Sciatic nerve (tissue), 2 donors: ENCODE measurements around the gene IFRD1. TPM values are rescaled to one million over a fixed set of nuclear protein-coding genes. Genes with fewer than 3 reads are reported as not detected.
"Not testable (repeated sequence)": the region's sequence is repeated elsewhere in the genome, so short reads cannot be mapped to it uniquely, and the experiment has no call there.

Source experiments
- ATAC-seq: fragments of 200-7000 bp; cut with Tn5 transposase; one replicate; pipeline ENCODE4 v1.9.1; 2020; ENCODE audit warnings: mild to moderate bottlenecking, moderate library complexity
- DNase-seq: peaks from one replicate; pipeline ENCODE4 v3.0.0-alpha.2; 2020; ENCODE audit warnings: low spot score
- intact Hi-C: fragments of 100-400 bp; cut with DNase I; formaldehyde crosslinking; loops from one replicate; pipeline ENCODE4 v1.14.2; 2022
- total RNA-seq: library from RNA; stranded (reverse); fragmentation: NEBNext Ultra II Directional; extraction: Animal tissue kit (Norgen Biotek cat#: 25700); gene quantifications from one replicate; pipeline ENCODE4 v1.2.1, GENCODE V29; 2021
- donor health status: DM: no; HTN: no; CAD: no.
- donor health status: DM: no; HTN: no; CAD: no.

Gene IFRD1
- total RNA-seq, 1 donor from 2014 or later = 92.8 TPM

GRCh38 chr7:112508404-112508803 is 58.1 kb downstream of the IFRD1 start:
- no peak for ATAC-seq
- no peak for DNase-seq
- intact Hi-C loops = loop anchor here (5.0 kb wide), 1 partner anchor 1194 kb away; no protein-coding TSS in a partner anchor

DNA sequence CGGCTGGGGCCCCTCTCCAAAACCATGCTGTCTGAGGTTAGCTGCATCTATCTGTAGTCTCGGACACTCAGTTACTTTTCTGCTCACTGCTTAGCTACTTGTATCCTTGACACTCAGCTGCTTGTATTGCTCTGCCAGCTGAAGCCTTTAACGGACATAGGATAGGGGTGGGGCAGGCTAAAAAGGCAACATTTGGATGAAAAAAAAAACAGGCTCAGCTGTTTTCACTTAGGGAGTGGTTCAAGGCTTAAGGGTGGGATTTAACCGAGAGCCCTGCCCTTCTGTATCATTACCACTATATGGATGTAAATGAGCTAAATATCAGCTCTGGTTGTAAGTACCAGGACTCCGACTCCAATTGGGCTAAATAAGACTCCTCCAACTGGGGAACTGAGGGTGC is 59.1 kb downstream of the IFRD1 start:
- DNase-seq (no peak), ATAC-seq (no peak)
- intact Hi-C loops = loop anchor here (5.0 kb wide), 1 partner anchor 1193 kb away; no protein-coding TSS in a partner anchor

- no peak for ATAC-seq
- no peak for DNase-seq
- intact Hi-C loops = no loop called here
These were observed 59.9 kb downstream of the IFRD1 start for GRCh38 chr7:112510001-112510742.

- no peak for ATAC-seq
- no peak for DNase-seq
- intact Hi-C loops = no loop called here
These were observed 60.5 kb downstream of the IFRD1 start for GRCh38 chr7:112510743-112511110.

DNA sequence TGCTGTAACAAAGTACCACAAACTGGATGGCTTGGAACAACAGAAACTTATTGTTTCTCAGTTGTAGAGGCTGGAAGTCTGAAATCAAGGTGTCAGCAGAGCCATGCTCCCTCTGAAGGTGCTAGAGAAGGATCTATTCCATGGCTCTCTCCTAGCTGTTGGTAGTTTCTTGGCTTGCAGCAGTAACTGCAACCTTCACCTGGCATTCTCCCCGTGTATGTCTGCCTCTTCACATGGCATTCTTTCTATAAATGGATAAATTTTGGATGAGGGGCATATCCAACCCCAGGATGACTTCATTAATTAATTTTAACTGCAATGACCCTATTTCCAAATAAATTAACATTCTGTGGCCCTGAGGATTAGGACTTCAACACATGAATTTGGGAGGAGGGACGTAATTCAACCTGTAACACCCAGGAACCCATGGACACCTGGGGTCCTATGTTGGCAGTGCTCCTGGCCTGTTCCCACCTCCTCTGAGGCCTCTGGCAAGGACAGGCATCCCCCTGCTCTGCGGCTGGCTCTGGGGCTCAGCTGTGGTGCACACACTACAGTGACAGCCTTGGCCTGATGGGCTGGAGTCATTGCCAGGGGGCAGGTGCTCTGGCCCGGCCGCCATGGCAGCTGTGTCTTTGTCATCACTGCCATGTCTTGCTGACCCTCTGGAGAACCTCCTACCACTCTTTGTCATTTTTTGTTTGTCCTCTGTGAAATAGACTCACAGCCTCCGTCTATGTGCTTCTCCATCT is 61.4 kb downstream of the IFRD1 start:
- ATAC-seq = no peak
- intact Hi-C loops = no loop called here

GRCh38 chr7:112512451-112513210 is 62.4 kb downstream of the IFRD1 start:
- ATAC-seq (no peak), DNase-seq (no peak)
- intact Hi-C loops = no loop called here

More for the DNA sequence above, 61.4 kb downstream of the IFRD1 start:
- DNase-seq = no peak

DNA sequence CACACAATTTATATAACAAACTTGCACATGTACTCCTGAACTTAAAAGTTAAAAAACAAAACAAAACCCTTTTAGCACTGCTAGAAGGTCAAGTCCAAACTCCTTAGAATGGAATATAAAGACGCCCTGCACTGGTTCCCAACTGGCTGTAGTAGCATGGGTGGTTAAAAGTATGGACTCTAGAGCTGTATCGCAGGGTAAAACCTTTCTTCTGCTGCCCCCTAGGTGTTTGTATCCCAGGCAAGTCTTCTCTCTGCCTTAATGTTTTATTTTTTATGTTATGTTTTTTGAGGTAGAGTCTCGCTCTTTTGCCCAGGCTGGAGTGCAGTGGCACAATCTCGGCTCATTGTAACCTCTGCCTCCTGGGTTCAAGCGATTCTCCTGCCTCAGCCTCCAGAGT is 65.7 kb downstream of the IFRD1 start:
- intact Hi-C loops = no loop called here
- DNase-seq = no peak
- ATAC-seq = no peak

DNA sequence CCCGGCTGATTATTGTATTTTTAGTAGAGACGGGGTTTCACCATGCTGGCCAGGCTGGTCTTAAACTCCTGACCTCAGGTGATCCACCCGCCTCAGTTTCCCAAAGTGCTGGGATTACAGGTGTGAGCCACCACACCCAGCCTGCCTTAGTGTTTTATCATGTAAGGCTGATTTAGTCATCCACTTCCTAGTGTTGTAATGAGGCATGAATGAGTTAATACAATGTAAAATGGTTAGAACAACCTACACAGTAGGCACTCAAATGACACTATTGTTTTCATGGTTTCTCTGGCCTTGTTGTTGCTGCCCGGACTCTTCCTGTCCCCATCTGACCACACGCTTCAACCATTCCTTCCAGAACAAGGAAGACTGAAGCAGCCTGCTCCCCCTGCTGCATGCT is 66.2 kb downstream of the IFRD1 start:
- ATAC-seq, DNase-seq, intact Hi-C loops: not testable (repeated sequence)

DNA sequence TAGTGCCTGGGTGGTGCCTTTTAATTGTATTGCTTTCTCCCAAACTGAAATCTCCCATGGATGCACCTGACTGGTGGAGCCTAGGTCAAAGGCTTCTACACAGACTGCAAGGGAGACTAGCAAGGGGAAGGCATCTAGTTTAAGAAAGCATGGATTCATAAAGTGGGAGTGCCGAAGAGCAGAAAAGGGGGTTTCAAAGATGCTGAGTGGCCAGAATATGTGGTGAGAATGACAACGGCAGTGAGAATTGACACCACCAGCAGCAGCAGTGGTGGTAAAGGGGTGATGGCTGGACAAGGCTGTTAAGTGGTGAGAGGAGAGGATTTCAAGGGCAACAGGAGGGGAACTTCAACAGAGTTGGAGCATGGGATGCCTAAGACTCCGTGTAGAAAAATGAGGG is 67.2 kb downstream of the IFRD1 start:
- no peak for DNase-seq
- intact Hi-C loops = no loop called here
- ATAC-seq = no peak

DNA sequence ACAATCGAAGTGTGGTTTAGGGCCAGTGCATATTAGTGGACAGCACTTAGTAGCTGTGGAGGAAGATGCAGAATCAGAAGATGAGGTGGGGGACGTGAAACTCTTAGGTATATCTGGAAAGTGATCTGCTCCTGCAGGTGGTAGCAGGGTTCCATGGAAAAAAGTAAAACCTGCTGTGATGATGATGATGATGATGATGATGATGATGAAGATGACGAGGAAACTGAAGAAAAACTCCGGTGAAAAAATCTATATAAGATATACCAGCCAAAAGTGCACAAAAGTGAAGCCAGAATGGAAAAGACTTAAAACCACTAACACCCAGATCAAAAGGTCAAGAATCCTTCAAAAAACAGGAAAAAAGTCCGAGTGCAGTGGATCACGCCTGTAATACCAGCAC is 70.5 kb downstream of the IFRD1 start:
- intact Hi-C loops = no loop called here

GRCh38 chr7:112521942-112522341 is 71.7 kb downstream of the IFRD1 start:
- intact Hi-C loops = no loop called here
- ATAC-seq (no peak), DNase-seq (no peak)

More for the DNA sequence above, 70.5 kb downstream of the IFRD1 start:
- ATAC-seq = no peak
- no peak for DNase-seq

GRCh38 chr7:112523871-112524270 is 73.6 kb downstream of the IFRD1 start:
- no peak for DNase-seq
- no peak for ATAC-seq
- intact Hi-C loops = no loop called here

Other genes starting within 250 kb of the IFRD1 start
- 51.2 TPM for gene DOCK4, start 244.1 kb upstream of the IFRD1 start, total RNA-seq
- gene ZNF277, start 243.8 kb upstream of the IFRD1 start, total RNA-seq = 24.0 TPM
- gene LSMEM1, start 30.5 kb downstream of the IFRD1 start, total RNA-seq = 3.9 TPM